H1 (cell line): ENCODE measurements around the gene DIPK1B. TPM values are rescaled to one million over a fixed set of nuclear protein-coding genes. Genes with fewer than 3 reads are reported as not detected.

Experiments
- CTCF ChIA-PET: fragments of 300-600 bp; sonication (Branson Sonifier 250); formaldehyde crosslinking; loops from one replicate; lab custom pipeline; 2021; ENCODE audit not compliant: partially characterized antibody; lab: Charles Lee
- POLR2A ChIA-PET: fragments of 300-600 bp; sonication (Branson Sonifier 250); formaldehyde crosslinking; loops from one replicate; lab custom pipeline; 2021; ENCODE audit warnings: inconsistent platforms; ENCODE audit not compliant: partially characterized antibody; lab: Charles Lee
- DNase-seq, 2 experiments: peaks; one replicate each; pipeline versions ENCODE4 v3.0.0 to v3.0.0-alpha.2; 2010 to 2022; ENCODE audit warnings: low spot score in 2 of 2, low read depth in 1 of 2, mixed read lengths in 1 of 2
- FAIRE-seq: peaks from 2 replicates; lab custom pipeline; 2011; peaks lifted over from hg19 to GRCh38; lab: Jason Lieb, UNC
- H2AFZ ChIP-seq: 2 replicates; pipeline ENCODE4 v1.8.1; 2012; ENCODE audit warnings: low read length, inconsistent platforms
- H2AK5ac ChIP-seq: 2 replicates; pipeline ENCODE4 v1.6.1; 2013; ENCODE audit warnings: low read depth, low read length
- H2BK120ac ChIP-seq: replicated peaks from 2 replicates; pipeline ENCODE3; 2013; ENCODE audit warnings: low read depth, low read length, inconsistent platforms
- H2BK12ac ChIP-seq: 2 replicates; pipeline ENCODE4 v1.6.1; 2013; ENCODE audit warnings: low read depth, low read length
- H2BK15ac ChIP-seq: 2 replicates; pipeline ENCODE4 v1.6.1; 2013; ENCODE audit warnings: low read length
- H2BK20ac ChIP-seq: 2 replicates; pipeline ENCODE4 v1.6.1; 2013; ENCODE audit warnings: low read length
- H2BK5ac ChIP-seq: 2 replicates; pipeline ENCODE4 v1.6.1; 2013; ENCODE audit warnings: low read depth, low read length
- H3K14ac ChIP-seq: 2 replicates; pipeline ENCODE4 v1.6.1; 2013; ENCODE audit warnings: inconsistent platforms; ENCODE audit not compliant: insufficient read length
- H3K18ac ChIP-seq: 2 replicates; pipeline ENCODE4 v1.6.1; 2013; ENCODE audit warnings: low read length; ENCODE audit errors: extremely low read depth
- H3K23ac ChIP-seq: 2 replicates; pipeline ENCODE4 v1.6.1; 2013; ENCODE audit warnings: inconsistent platforms; ENCODE audit not compliant: insufficient read length
- H3K23me2 ChIP-seq: 2 replicates; pipeline ENCODE4 v1.6.1; 2013; ENCODE audit warnings: low read depth, low read length
- H3K27ac ChIP-seq: 2 replicates; pipeline ENCODE4 v1.6.1; 2011; ENCODE audit warnings: low read depth, low read length, inconsistent platforms
- H3K27me3 ChIP-seq, 4 experiments: replicated peaks in 1 of 4; 1 replicate in 1 of 4; 2 replicates in 3 of 4; pipeline versions ENCODE4 v1.6.1 to v1.8.1; 2011 to 2013; ENCODE audit warnings: low read length in 3 of 4, mild to moderate bottlenecking in 3 of 4, inconsistent platforms in 2 of 4, mixed read lengths in 2 of 4, moderate library complexity in 1 of 4; ENCODE audit not compliant: control insufficient read depth in 3 of 4, insufficient read depth in 3 of 4; ENCODE audit errors: extremely low read depth in 1 of 4
- H3K36me3 ChIP-seq, 4 experiments: 2 replicates each; pipeline versions ENCODE4 v1.6.1 to v1.8.1; 2011 to 2013; ENCODE audit warnings: mild to moderate bottlenecking in 4 of 4, low read length in 3 of 4, moderate library complexity in 2 of 4, control low read depth in 1 of 4, inconsistent platforms in 1 of 4; ENCODE audit not compliant: insufficient read depth in 4 of 4, control insufficient read depth in 2 of 4
- H3K4ac ChIP-seq: replicated peaks from 2 replicates; pipeline ENCODE3; 2013; ENCODE audit warnings: low read length, low read depth, mixed read lengths, inconsistent platforms; ENCODE audit not compliant: insufficient read length
- H3K4me1 ChIP-seq, 4 experiments: replicated peaks in 1 of 4; 1 replicate in 1 of 4; 2 replicates in 3 of 4; pipeline versions ENCODE4 v1.6.1 to v1.8.1; 2011 to 2013; ENCODE audit warnings: low read length in 3 of 4, inconsistent platforms in 2 of 4, mixed read lengths in 1 of 4; ENCODE audit not compliant: insufficient read depth in 4 of 4, control insufficient read depth in 3 of 4
- H3K4me2 ChIP-seq, 2 experiments: 2 replicates each; pipeline versions ENCODE4 v1.6.1 to v1.8.1; 2011 to 2013; ENCODE audit warnings: low read depth in 2 of 2, low read length in 2 of 2, control low read depth in 1 of 2, inconsistent platforms in 1 of 2, mild to moderate bottlenecking in 1 of 2; ENCODE audit not compliant: insufficient read depth in 1 of 2
- H3K4me3 ChIP-seq, 4 experiments: fragments of 200-600, 300-600 bp in 1 of 4; sonication (generic), shearing (Covaris generic), sonication (Bioruptor Twin) in 1 of 4; 2 replicates each; pipeline versions ENCODE4 v1.5.1 to v1.8.1; 2011 to 2016; ENCODE audit warnings: low read length in 4 of 4, low read depth in 3 of 4, control low read depth in 2 of 4, inconsistent platforms in 2 of 4, mild to moderate bottlenecking in 2 of 4, mixed read lengths in 1 of 4, moderate library complexity in 1 of 4; ENCODE audit not compliant: insufficient read depth in 2 of 4; ENCODE audit errors: extremely low read depth in 1 of 4
- H3K56ac ChIP-seq: replicated peaks from 2 replicates; pipeline ENCODE3; 2013; ENCODE audit warnings: low read depth, mild to moderate bottlenecking, mixed read lengths, low read length, inconsistent platforms; ENCODE audit not compliant: insufficient read length
- H3K79me1 ChIP-seq: 2 replicates; pipeline ENCODE4 v1.6.1; 2013; ENCODE audit warnings: low read depth, low read length, control low read depth
- H3K79me2 ChIP-seq, 2 experiments: 2 replicates each; pipeline versions ENCODE4 v1.6.1 to v1.8.1; 2012 to 2013; ENCODE audit warnings: low read length in 2 of 2, mild to moderate bottlenecking in 2 of 2, inconsistent platforms in 1 of 2; ENCODE audit not compliant: insufficient read depth in 2 of 2, control insufficient read depth in 1 of 2
- H3K9ac ChIP-seq, 4 experiments: replicated peaks in 1 of 4; 1 replicate in 1 of 4; 2 replicates in 3 of 4; pipeline versions ENCODE4 v1.6.1 to v1.8.1; 2011 to 2013; ENCODE audit warnings: low read depth in 3 of 4, low read length in 3 of 4, control low read depth in 2 of 4, mild to moderate bottlenecking in 2 of 4, moderate library complexity in 2 of 4, inconsistent platforms in 1 of 4; ENCODE audit errors: extremely low read depth in 1 of 4
- H3K9me3 ChIP-seq, 2 experiments: 2 replicates each; pipeline versions ENCODE4 v1.6.1 to v1.8.1; 2012 to 2013; ENCODE audit warnings: mild to moderate bottlenecking in 2 of 2, moderate library complexity in 2 of 2, control low read depth in 1 of 2, inconsistent platforms in 1 of 2, low read depth in 1 of 2, low read length in 1 of 2, mixed read lengths in 1 of 2; ENCODE audit not compliant: insufficient read depth in 2 of 2
- H4K20me1 ChIP-seq, 2 experiments: replicated peaks in 1 of 2; 2 replicates each; pipeline versions ENCODE3 to v1.8.1; 2011 to 2013; ENCODE audit warnings: inconsistent platforms in 2 of 2, low read length in 2 of 2, mild to moderate bottlenecking in 1 of 2; ENCODE audit not compliant: insufficient read depth in 2 of 2, control insufficient read depth in 1 of 2
- H4K5ac ChIP-seq: 2 replicates; pipeline ENCODE4 v1.6.1; 2013; ENCODE audit warnings: low read length, low read depth, mixed read lengths, inconsistent platforms; ENCODE audit not compliant: insufficient read length
- H4K8ac ChIP-seq: 2 replicates; pipeline ENCODE4 v1.8.0; 2013; ENCODE audit warnings: mild to moderate bottlenecking, moderate library complexity, low read length, inconsistent platforms; ENCODE audit not compliant: insufficient read depth; ENCODE audit errors: extremely low read depth
- H4K91ac ChIP-seq: replicated peaks from 2 replicates; pipeline ENCODE3; 2013; ENCODE audit warnings: low read length, mixed read lengths, inconsistent platforms; ENCODE audit not compliant: insufficient read length
- ATF2 ChIP-seq: IDR thresholded peaks from 2 replicates; pipeline ENCODE4 v1.6.1; 2012; ENCODE audit warnings: low read length, inconsistent platforms
- CREB1 ChIP-seq: IDR thresholded peaks from 2 replicates; pipeline ENCODE4 v1.6.1; 2012; ENCODE audit warnings: inconsistent platforms
- HDAC2 ChIP-seq, 2 experiments: fragments of 300-600 bp in 1 of 2; sonication (generic) in 1 of 2; IDR thresholded peaks; 2 replicates each; pipeline ENCODE4 v1.6.1; 2011 to 2012; ENCODE audit warnings: low read depth in 2 of 2, low read length in 2 of 2, mild to moderate bottlenecking in 2 of 2, moderate library complexity in 2 of 2, borderline replicate concordance in 1 of 2, inconsistent platforms in 1 of 2
- KDM1A ChIP-seq: fragments of 200-600, 300-600 bp; sonication (generic); IDR thresholded peaks from 2 replicates; pipeline ENCODE4 v1.7.1; 2016; ENCODE audit warnings: mild to moderate bottlenecking, low read length, borderline replicate concordance
- SP2 ChIP-seq: IDR thresholded peaks from 2 replicates; pipeline ENCODE4 v1.6.1; 2012; ENCODE audit warnings: mild to moderate bottlenecking, low read length, inconsistent platforms
- WGBS, 2 experiments: shearing (Covaris generic) in 1 of 2; methylation state at CpG; one replicate each; pipeline versions ENCODE4 v1.1.6 to v1.1.7; 2013 to 2015; ENCODE audit warnings: low lambda C conversion rate in 2 of 2, mixed read lengths in 2 of 2, inconsistent platforms in 1 of 2, low coverage in 1 of 2, missing lambda C conversion rate in 1 of 2; ENCODE audit not compliant: insufficient replicate concordance in 2 of 2, insufficient coverage in 1 of 2, insufficient read length in 1 of 2; ENCODE audit errors: extremely low coverage in 1 of 2, missing lambda C conversion rate in 1 of 2; 5-methylcytosine and 5-hydroxymethylcytosine counted together
- polyA plus RNA-seq, 7 experiments: library from polyadenylated mRNA; depleted of rRNA in 3 of 7; stranded (reverse) in 5 of 7; unstranded in 2 of 7; fragments of >200 nt in 5 of 7; fragments of 200-250 nt in 2 of 7; gene quantifications; 1 replicate in 5 of 7; 2 replicates in 1 of 7; 4 replicates in 1 of 7; pipeline versions ENCODE4 v1.2.1 to v1.2.3, GENCODE V29; 2011 to 2013; ENCODE audit warnings: missing spikeins in 2 of 7, mixed read lengths in 2 of 7
- total RNA-seq: library from RNA; stranded (reverse); fragmentation: NEBNext Ultra II Directional; extraction: Animal tissue kit (Norgen Biotek cat#: 25700); gene quantifications from 2 replicates; pipeline ENCODE4 v1.2.1, GENCODE V29; 2021
- TF ChIP-seq, protein P1 (sequence below): IDR thresholded peaks from 2 replicates; pipeline ENCODE4 v1.6.1; 2011; ENCODE audit warnings: low read depth, mild to moderate bottlenecking, low read length; ENCODE audit not compliant: insufficient read depth

The DIPK1B gene
- total and polyA plus RNA-seq, 2 of the 8 experiments (the other 6 are each of a cell fraction or from before 2014, with no cell fraction given), result 32.3 to 64.8 TPM

DNA sequence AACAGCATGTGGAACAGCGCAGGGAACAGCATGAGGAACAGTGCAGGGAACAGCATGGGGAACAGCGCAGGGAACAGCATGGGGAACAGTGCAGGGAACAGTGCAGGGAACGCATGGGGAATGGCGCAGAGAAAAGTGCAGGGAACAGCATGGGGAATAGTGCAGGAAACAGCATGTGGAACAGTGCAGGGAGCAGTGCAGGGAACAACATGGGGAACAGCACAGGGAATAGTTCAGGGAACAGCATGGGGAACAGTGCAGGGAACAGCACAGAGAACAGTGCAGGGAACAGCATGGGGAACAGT lies 43.7 kb downstream of the DIPK1B start:
- WGBS, 2 experiments, result 92% methylated on average over 4 of the region's 4 CpGs; no CpG with 5 or more reads in 1 of the 2 experiments
- Histone ChIP-seq H3K4ac (no peak overlapping the region), H3K18ac (no peak overlapping the region), H3K9ac (no peak overlapping the region), H2BK5ac (no peak overlapping the region), H3K23ac (no peak overlapping the region), H3K27me3 (no peaks in the 10 kb centered on the region), H3K14ac (no peak overlapping the region), H3K27ac (no peak overlapping the region), H3K36me3 (no peaks in the 10 kb centered on the region), H3K4me3 (no peak overlapping the region), H3K56ac (no peak overlapping the region), H3K4me1 (no peaks in the 10 kb centered on the region; a peak in 1 of 7 replicates), H4K8ac (no peak overlapping the region), H2AK5ac (0 out of 2 replicates have a peak overlapping the region, but pooled peaks have one; percentile 8), H3K23me2 (no peaks in the 10 kb centered on the region), H4K91ac (no peak overlapping the region), H2AFZ (no peak overlapping the region), H3K4me2 (no peak overlapping the region), H2BK20ac (no peak overlapping the region), H3K79me2 (no peaks in the 10 kb centered on the region), H2BK15ac (no peak overlapping the region), H2BK12ac (no peak overlapping the region), H2BK120ac (no peak overlapping the region), H4K20me1 (no peaks in the 10 kb centered on the region), H4K5ac (no peak overlapping the region), H3K9me3 (peaks cover 3 to 12% of the 10 kb centered on the region in 2 experiments; a peak in 1 of 4 replicates), H3K79me1 (no peaks in the 10 kb centered on the region)
- ChIA-PET CTCF (interaction anchor here (1.0 to 1.3 kb wide), 2 partner anchors 13 to 86 kb away, joined by 5 read pairs; partner anchors contain the start of gene AJM1), POLR2A (interaction anchor here (3.0 kb wide), 1 partner anchor 29 kb away, joined by 26 read pairs; no protein-coding TSS in a partner anchor)
- TF ChIP-seq, protein P1, sequence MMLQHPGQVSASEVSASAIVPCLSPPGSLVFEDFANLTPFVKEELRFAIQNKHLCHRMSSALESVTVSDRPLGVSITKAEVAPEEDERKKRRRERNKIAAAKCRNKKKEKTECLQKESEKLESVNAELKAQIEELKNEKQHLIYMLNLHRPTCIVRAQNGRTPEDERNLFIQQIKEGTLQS, result no peak
- TF ChIP-seq SP2, result no peak
- TF ChIP-seq HDAC2 (IDR thresholded peaks at IDR 0.05; ENCODE audit: borderline replicate concordance in 1 of 2, low read depth in 2 of 2, low read length in 2 of 2), result peak in 1 of 2 experiments; percentile 98; a peak in 1 of 4 replicates
- TF ChIP-seq KDM1A, result peak; percentile 66; the same call in 1 of the 2 replicates
- TF ChIP-seq ATF2, result no peak
- no peak for TF ChIP-seq CREB1
- FAIRE-seq (no peak), DNase-seq (no peak)
